HG03039 (cell line): ENCODE data around the gene DLX1.

Source experiments
- ATAC-seq: cut with Tn5 transposase; IDR thresholded peaks from one replicate; pipeline ENCODE4 v1.9.1; 2021; ENCODE audit warnings: mild to moderate bottlenecking, moderate library complexity; ENCODE audit not compliant: unreplicated experiment

Gene DLX1

DNA sequence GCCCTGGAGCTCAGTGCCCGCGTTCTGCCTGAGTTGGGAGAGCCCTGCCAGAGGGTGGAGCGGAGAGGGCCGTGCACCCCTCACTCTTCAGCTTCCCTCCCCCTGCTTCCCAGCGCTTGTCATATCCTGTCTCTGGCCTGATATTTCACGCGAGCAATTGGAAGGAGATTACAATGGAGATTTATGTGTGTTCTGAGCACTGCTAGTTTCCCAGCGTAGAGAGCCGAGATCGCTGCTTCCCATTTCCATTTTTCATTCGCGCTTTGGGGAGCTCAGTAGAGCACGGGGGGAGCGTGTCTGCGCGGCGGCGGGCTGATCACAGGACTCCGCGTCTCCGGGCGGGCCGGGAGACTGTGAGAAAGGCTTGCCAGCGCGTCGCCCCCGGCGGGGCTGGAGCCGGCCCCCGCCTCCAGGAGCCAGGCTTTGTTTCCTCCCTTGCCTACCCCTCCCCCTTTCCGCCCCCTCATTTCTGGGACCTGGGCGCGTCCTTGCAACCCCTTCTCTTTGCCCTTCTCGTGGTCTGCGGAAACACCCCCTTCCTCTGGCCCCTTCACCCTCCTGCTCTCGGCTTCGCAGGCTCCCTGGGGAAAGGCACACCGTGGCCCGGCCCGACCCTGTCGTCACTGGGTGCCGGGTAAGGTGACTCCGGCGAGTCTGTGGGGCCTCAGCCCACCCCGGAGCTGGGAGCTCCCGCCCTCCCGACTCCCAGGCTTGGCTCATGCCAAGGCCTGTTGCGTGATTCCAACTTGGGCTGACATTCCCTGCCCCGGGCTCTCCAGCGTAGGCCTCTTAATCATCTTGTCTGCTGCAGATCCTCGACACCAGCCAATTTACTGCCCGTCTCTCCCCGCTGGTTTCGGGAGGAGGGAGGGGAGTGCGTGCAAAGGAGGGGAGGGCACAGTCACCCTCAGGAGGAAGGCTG lies 11.6 kb downstream of the DLX1 start:
- no peak for ATAC-seq

DNA sequence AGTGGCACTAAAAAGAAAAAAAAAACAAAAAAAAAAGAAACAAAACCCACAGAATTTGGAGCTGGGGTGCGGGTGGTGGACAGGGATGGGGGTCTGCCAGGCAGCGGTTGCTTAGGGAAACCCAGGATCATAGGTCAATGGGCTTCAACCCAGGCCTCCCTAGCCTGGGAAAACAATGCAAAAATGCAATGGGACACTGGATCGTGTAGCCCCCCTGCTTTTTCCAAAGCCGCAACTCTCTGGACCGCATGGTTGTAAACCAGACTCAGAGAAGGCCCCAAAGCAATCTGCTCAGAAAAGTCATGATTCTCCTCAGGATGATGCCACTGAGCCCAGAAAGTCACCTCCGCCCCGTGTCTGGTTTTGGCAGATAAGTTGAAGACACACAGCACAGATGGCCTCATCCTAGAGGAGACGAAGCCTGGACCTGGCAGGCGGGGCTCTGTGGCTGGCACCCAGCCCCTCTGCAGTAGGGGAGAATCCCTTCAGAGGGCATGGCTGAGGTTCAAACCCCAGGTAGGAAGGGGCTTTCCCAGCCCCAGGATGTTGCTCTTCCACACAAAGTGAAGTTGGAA lies 12.3 kb downstream of the DLX1 start:
- ATAC-seq: no peak

DNA sequence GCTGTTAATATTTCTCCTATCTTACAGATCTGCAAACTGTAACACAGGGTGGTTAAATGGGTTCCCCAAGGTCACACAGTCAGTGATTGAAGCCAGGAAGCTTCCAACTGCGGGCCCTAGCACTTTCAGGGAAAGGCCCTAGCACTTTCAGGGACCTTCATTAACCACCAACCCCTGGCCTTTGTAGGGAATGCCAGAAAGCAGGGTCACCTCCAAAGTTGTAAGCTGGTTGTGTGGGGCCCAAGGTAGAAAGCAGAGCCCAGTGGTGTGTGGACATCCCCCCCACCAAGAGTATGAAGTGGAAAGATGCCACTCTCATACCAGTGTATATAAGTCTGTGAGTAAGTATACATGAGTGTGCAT lies 13.0 kb downstream of the DLX1 start:
- ATAC-seq: no peak

DNA sequence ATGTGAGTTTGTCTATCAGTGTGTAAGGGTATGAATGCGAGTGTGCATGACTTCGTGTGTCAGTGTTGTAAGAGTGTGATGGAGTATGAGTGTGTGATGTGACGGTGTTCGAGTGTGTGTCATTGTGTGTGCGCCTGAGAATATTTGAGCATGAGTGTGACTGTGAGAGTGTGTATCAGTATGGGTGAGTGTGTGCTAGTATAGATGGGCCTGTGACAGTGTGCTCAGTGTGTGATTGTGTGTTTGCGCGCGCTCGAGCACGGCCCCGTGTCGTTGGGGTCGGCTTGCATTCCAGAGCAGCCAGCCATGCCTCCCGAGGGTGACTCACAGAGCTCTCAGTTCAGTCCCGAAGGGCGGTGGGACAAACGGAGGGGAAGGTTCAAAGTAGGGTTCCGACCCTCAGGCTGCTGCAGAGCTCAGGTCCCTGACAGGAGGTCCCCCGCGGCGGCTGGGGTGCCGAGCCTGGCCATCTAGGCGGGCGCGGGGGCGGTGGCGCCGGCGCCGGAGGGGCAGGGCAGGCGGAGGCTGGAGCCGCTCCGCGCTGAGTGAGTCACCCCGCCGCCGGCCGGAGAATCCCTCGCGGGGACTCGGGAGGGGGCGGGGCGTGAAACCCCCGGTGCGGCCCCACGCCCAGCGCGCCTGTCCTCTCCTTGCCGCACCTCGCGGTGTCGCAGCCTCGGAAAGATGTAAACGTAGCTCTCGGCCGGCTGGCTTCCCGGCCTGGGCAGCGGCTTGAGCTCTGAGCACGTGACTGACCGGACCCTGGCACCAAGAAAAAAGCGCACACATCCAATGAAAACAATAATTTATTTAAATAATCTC lies 13.6 kb downstream of the DLX1 start:
- no peak for ATAC-seq

DNA sequence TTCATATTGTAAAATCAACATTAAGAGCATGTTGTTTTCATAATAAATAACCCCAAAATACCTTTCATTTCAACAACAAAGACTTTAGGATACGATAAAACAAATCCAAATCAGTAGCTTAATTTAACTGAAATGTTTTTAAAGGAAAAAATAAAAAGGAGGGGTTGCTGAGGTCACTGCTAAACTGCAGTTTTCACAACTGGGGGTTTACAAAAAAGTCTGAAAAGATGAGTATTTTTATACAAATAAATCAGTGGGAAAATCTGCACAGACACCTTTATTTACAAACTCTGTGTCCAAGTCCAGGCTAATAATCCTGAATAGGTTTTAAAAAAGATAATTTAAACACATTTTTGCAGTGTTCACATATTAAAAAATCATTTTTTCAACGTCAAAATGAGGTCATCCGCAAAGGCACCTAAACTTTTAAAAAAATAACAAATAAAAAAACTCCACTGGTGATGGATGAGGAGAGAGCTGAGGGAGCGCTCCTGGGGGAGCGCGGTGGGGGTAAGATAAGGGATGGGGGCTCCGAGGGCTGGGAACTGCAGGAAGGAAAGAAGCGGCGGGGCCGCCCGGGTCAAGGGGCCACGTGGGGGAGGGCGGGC lies 14.3 kb downstream of the DLX1 start:
- ATAC-seq: no peak

DNA sequence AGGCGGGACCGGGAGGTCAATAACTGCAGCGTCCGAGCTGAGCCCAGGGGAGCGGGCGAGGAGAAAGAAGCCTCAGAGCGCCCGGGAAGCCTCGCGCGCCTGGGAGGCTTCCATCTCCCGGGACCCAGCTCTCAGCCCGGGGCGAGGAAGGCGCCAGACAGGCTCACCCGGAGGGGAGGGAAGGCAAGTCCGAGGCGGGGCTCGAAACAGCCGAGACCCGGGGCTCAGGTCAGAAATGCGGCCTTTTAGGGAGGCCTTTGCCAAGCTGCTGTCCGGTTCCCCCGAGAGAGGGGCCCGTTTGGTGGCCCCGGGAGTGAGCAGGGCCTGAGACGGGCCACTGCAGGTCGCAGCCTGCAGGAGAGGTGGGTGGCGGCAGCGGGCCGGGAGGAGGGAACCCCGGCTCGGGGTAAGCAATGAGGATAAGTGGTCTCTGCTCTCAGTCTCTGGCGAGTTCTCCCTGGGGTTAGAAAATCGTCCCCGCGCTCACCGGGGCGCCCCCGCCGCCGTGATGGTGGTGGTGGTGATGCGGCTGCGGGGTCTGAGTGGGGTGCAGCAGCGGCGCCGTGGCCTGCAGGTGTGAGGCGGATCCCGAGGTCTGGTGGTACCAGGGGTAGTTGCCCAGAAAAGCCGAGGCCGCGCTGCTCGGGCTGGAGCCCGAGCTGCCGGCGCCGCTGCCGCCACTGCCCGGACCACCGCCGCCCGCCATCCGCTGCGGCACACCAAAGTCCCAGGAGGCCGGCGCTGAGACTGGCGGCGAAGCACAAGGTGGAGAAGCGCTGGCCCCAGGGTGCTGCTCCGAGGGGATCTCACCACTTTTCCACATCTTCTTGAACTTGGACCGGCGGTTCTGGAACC lies 15.0 kb downstream of the DLX1 start:
- ATAC-seq: no peak

DNA sequence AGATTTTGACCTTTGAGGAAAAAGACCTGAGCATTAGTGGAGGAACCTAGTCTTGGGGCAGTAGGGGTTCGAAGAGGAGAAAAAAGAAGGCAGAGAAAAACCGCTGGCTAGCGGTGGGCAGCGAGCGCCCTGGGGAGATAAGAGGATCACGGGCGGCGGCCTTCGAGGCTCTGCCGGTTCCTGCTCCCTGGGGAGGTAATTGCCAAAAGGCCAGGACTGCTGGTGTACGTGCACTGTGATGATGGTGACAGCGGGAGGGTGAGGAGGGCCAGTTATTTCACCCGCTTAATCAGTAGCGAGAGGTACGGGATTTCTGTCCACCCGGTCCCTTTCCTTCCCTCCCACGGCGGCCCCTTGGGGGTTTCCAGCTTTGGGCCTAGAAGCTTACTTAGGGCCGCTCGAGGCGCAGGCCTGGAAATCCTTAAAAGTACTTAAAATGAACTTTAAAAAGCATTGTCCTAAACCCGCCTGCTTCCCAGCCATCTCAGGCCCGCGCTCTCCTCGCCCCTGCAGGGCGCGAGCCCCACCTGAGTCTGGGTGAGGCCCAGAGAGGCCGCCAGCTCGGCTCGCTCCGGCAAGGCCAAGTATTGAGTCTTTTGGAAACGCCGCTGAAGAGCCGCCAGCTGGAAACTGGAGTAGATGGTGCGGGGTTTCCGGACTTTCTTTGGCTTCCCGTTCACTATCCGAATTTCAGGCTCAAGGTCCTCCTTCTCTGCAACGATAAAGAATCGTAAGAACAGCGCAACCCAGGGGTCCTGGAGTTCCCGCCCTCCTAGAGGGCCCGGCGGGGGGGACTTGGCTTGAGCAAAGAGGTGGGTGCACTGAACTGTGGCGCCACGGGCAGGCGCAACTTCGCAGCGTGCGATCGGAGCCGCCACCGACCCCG lies 15.9 kb downstream of the DLX1 start:
- no peak for ATAC-seq

DNA sequence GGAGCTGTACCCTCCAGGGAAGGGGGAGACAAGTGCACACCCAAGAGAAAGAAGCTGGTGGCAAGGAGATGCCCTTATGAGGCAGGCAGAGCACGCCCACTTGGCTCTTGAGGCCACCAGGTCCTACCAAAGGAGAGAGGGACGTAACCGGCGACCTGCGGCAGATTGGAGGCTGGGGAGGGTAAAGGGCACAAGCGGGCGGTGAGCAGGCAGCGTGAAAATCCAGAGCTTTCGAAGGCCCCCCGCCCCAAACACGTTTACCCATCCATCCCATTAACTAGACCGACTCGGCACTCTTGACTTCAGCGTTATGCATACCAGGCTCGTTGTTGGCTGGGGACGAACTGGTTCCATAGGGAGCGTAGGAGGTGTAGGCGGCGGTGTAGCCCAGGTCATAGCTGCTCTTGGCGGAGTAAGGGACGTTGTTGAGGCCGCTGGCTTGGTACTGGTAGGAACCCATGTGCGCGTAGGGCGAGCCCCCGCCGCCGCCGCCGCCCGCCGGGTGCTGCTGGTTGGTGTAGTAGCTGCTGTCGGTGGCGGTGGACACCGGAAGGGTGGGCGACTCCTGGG lies 16.6 kb downstream of the DLX1 start:
- ATAC-seq: no peak

DNA sequence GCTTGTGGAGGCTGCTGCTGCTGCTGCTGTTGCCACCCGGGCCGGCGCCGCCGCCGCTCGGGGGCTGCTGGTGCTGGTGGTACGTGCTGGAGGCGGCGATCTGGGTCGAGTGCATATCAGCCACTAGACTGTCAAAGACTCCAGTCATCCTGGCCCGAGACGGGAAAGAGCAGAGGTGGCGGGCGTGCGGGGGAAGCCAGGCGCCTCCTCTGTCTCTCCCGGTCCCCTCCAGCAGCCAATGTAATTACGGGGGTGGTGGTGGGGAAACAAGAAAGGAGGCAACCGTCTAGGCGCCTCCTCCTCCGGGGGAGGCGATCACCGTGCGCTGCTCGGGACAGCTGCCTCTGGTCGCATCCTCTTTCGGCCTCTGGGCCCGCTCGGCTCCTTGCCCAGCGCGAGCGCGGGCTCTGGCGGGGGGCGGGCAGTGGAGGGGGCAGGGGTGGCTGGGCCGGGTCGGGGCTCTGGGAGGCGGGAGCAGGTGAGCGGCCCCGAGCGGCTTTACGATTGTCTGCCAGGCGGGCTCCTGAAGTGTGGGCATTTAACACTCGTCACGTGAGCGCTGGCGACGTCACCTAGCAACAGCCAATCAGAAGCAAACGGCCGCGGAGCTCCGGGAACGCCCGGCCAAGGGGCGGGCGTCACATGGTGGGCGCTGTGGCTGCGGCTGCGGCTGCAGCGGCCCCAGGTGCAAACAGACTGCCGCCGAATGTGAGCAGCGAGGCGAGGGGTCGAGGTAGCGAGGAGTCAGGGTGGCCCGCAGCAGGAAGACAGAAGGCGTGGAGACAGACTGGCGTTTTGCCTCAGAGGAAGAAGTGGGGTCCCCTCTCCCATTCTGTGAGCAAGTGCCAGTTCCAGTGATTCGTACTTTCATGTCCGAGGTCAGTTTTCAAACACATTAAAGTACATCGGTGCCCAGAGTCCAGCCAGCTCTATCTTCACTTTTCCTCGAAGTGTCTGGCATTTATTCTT lies 17.4 kb downstream of the DLX1 start, which contains the start of gene DLX2:
DLX2 (minus strand) TSS at position 510 of the 969 bp plus-strand sequence; CDS start at position 148, 362 bp downstream.
- ATAC-seq: peak; percentile 63

DNA sequence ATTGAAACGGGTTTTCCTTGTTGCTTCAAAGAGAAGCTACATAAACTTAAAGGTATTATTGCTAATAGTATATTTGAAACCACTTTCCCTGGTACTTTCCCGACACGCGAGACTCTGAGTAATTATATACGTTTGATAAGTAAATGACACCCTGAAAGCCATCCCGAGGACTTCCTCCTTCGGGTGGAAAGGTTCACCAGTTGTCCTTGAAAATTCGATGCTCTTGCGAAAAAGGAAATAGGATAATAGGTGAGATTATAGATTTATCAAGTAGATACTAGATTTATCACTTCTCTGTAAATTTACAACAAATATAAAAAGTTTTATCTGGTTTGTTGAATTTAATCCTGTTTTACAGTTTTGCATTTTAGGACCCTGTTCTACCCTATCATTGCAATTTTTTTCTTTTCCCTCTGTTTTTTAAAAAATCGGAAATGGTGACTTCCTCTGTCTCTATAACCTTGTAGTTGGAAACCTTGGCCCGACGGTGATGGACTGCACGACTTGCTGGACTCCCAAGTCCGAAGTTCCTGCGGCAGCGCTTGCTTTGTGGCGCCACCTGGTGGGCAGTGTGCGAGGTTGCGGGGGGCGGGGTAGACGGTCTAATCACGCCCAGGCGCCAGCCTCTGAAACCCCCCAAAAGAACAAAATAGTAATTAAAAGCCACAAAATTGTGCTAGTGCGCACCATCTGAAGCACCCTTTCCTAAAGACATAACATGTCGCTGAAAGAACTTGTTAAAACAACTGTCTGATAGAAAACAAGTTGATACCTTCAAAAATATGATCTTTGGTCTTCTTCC lies 18.4 kb downstream of the DLX1 start:
- ATAC-seq: no peak

DNA sequence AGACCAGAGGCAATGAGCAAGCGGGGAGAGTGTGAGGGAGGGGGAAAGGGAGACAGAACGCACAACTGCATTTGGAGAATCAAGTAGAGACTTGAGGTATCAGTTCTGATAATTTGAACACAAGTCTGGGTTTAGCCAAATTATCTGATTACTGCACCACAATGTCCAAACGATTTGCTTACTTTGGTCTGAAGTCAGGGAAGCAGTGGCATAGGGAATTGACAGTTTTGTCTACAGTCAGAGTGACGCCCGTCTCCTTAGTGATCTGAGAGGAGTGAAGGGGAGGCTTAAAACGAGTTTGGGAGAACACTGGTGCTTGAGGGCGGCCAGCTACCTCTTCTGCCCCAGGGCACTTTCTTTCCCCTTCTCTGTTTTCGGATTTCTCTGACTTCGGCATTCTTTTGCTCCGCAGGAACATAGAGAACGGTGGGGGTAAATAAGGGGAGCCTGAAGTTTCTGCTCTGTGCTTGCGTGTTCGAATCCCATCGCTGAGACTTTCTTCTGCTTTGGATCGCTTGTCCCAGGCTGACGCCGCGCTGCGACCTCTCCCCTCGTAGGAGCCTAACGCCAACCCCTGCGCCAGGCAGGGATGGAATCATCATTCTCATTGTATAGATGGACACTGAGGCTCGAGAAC lies 20.3 kb downstream of the DLX1 start:
- no peak for ATAC-seq

DNA sequence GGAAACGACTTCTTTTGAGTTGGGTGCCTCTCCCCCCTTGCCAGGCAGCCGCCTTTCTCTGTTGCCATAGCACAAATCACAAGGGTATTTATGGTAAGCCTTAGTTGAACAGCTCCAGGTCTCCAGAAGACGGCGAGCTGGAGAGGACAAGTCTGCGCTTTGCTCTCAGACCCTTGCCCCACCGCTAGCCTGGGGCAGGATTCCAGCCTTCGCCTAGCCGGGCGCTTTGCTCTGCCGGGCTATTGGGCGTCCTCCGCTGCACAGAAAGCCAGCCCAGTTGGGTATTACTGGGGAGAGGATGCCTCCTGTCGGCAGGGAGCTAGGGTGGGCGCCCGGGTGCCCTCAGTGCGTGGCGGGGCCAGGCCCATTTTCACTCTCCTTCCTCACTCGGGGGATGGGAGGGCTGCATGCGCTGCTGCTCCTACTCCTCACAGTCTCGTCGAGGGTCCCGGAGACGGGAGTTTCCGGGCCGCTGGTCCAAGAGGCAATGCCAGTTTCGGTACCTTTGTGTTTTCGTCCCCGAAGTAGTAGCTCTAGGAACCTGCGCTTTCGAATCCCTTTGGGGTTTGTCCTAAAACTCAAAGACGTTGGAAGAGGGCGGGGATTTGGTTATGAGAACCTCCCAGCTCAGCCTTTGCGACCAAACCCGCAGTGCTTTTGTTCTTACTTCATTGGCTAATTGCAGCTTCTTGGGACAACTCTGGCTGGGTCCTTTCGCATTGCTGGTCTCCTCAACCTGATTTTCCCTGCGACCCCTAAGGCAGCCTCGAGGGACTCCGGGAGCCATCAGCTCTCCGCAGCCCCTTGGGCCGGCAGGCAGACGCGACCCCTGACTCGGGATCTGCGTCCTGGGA lies 21.0 kb downstream of the DLX1 start:
- ATAC-seq: no peak

DNA sequence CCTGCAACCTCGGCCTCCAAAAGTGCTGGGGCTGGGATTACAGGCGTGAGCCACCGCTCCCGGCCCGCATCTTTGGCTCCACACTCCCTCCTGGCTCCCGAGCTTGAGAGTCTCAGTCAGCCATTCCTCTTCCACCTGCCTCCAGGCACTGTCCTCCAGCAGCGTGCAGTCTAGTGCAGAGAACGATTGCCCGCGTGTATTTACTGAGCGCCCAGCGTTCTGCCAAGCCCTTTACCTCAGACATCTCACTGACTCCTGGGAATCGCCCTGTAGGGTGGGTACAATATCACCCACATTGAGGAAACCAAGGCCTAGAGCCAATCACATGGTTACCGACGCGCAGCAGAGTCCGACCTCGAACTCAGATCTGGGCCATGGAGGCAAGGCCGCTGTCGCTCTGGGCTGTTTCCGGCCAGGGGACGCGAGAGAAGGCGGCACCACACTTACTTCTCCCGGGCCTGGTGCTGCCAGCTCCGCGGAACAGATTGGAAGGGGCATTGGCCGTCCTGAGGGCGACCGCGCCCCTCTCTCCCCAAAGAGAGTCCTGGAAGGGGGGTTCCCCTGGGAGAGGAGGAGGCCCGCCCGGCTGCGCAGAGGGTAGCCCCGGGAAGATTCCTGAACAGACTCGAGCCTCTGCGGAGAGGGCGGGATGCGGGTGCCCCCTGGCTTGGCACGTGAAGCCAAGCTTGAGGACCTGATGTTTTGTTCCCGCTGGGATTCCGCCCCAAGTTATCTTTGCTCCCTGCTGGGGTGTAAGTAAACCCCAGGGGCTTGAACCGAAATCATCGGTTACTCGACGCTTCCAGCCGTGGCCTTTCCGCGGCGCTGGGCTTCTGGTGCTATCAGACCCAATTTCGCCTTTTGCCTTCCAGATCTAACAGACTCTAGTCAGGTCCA lies 22.6 kb downstream of the DLX1 start:
- no peak for ATAC-seq

DNA sequence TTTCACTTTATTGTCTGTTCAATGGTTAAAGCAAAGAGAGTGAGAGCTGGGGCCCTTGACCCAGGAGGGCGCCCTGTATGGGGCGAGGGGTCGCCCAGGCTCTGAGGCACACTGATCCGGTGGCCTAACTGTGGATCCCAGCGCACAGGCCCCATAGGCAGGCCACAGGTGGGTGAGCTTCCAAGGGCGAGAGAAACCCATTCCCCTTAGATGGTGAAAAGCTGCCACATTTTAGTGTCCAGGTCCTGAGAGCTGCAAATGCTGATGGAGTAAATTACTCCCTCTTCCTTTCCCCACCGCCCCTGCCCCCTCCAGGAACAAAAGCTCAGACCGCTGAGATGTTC lies 23.3 kb downstream of the DLX1 start:
- ATAC-seq: no peak
